ENCODE results near the gene GPR39. TPM values are rescaled to one million over a fixed set of nuclear protein-coding genes. Genes with fewer than 3 reads are reported as not detected.

The GPR39 gene
- total RNA-seq, 1 donor from 2014 or later = 1.3 TPM

DNA sequence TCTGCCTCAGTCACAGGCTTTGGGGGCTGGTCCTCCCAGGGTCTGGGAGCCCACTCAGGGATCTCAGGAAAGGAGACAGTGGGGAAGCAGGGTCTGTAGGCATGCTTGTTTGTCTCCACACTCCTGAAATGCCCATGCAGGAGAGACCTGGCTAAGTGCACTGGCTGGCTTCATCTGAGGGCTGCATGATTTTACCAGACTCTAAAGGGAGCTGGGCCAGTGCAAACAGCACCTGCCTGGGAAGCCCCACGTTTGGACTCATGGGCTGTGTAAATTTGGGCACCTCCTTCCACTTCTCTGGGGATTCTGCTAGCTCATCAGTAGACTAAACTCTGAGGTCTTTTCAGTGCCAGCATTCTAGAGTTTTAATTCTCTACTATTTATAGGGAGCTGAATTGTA is 219.7 kb downstream of the GPR39 start:
- no peak for DNase-seq (ENCODE audit: low spot score)

- DNase-seq (ENCODE audit: low spot score) = no peak
These were observed 221.9 kb downstream of the GPR39 start for GRCh38 chr2:132638313-132639040.

DNA sequence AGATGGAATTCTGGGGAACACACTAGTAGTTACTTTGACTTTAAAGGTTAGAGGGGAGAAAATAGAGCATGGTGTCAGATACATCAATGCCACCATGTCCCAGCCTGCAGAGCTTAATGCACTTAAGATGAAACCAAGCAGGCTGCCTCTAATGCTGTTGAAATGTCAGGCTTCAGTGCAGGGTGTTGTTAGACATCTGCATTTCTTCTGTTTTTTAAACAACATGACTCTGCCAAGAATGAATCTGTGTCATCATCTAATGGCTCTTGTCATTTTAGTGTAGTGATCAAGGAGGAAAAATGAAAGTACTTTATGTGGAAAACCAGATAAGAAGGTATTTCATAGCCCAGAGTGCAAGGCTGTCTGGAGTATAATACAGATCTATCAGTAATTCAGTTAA is 223.5 kb downstream of the GPR39 start:
- no peak for DNase-seq (ENCODE audit: low spot score)

GRCh38 chr2:132641819-132642218 is 225.2 kb downstream of the GPR39 start:
- no peak for DNase-seq (ENCODE audit: low spot score)

GRCh38 chr2:132642415-132642814 is 225.8 kb downstream of the GPR39 start:
- no peak for DNase-seq (ENCODE audit: low spot score)

- no peak for DNase-seq (ENCODE audit: low spot score)
These were observed 228.6 kb downstream of the GPR39 start for GRCh38 chr2:132645176-132645575.

DNA sequence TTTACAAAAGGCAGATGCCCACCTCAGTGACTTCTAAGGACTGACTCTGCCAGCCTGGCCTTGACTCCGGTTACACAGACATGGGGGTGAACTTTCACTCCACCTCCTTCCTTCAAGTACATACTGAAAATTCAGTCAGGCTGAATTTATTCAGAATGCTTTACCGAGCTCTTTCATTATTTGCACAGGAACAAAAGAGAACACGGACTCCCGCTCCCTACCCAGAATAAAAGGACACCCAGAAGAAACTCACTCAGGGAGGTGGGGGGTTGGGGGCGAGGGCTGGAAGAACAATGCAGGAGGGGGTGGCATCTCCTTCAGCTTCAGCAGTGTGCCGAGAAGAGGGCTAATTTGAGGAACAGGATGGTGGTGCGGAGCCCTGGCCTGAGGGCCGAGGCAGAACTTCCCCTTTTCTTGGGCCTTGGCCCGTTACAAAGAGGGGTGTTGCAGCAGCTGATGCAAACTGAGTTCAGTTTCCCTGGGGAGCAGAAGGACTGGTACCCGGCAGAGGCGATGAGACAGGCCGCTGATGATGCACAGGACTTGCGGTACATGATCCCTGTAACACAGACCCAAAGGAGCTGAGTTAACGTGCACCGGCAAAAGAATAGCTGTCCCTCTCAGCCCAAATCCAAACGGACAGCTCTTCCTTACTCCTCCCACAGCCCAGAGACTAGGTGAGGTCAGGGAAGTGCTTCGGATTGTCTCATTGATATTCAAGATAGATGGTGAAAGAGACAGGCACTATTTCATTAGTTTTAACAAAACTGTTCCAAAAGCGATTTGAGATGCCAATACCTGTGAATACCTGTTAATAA is 229.3 kb downstream of the GPR39 start:
- DNase-seq (ENCODE audit: low spot score) = no peak

- DNase-seq (ENCODE audit: low spot score) = no peak
These were observed 230.0 kb downstream of the GPR39 start for GRCh38 chr2:132646540-132647108.

- DNase-seq (ENCODE audit: low spot score) = no peak
These were observed 234.8 kb downstream of the GPR39 start for GRCh38 chr2:132651115-132652045.

DNA sequence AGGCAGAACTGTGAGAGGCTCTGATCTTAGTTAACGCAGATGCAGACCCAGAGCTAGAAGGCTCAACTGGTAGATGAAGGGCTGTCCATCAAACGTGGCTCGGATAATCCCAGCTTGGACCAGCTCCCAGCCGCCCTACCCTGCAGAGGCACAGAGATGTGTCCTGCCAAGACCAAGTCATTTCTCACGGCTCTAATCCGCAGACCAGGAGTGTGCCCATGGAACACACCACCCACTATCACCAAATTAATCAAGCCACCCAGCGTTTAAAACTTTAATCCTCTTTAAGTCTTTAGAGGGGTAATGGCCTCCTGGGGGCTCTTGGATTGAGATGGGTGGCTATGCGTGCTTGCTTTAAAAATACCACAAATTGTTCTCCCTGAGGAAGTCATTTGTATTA is 235.9 kb downstream of the GPR39 start:
- no peak for DNase-seq (ENCODE audit: low spot score)

GRCh38 chr2:132654335-132654734 is 237.7 kb downstream of the GPR39 start:
- DNase-seq (ENCODE audit: low spot score) = no peak

GRCh38 chr2:132654968-132655367 is 238.4 kb downstream of the GPR39 start:
- no peak for DNase-seq (ENCODE audit: low spot score)

DNA sequence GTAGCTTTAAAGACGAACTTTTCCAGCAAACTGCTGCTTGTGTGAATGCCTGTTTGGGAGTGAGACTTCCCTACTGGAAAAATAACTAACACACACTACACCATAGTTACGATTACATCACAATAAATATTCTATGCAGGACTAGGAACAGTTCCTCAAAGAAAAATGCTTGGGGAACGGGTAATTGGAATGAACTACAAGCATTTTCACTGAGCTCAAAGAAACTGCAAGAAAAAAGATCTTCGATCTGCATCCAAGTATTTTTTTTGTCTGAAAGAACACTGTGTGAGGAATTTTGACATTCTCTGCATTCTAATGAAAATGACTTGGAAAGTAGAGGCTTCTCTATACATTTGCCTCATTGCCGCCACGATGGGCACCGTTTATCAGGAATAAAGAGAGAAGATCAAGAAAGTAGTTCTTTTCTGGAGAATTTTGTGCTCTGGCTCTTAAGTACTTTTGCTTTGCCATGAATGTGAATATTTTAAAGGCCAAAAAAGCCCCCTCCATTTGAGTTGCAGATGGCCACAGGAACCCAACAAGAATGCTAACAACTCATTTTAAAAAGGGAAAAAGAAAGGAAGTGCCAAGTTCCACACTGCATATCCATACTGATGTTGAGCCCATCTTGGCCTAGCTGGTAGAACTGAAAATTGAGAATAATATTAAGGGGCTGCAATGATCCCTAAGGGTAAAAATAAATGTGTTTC is 239.8 kb downstream of the GPR39 start:
- no peak for DNase-seq (ENCODE audit: low spot score)

DNA sequence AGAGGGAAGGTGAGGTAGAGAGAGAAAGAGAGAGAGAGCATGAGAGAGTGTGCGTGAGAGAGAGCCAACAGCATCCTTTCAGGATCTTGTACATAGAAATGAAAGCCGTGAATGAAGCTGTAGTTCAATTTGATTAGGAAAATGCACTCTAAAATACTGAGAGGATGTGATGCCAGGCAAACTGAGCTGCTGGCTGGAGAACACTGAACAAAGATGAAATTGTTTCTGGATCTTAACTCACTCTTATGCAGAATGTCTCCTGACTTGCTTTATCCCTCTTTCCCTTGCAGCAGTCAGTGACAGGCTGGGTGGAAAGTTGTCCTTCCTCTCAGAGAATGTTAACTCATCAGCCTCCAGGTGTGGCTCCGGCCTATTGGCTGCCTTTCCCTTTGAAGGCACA is 242.7 kb downstream of the GPR39 start:
- no peak for DNase-seq (ENCODE audit: low spot score)

GRCh38 chr2:132662732-132663131 is 246.1 kb downstream of the GPR39 start:
- no peak for DNase-seq (ENCODE audit: low spot score)

DNA sequence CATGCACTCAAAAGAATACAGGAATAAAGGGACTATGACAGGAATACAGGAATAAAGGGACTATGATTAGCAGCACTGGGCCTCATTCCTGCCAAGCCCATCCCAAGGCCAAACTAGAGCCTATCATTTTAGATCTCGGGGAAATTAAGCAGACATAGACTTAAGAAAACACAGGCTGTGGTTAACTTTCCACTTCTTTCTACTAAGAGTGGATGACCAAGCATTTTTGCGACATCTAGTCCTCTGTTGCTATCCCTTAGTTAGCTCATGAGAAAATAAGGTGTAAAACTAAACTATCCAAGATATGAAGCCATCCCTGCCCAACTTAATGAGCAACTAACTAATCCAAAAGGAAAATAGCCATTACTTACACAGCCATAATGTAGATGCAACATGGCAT is 247.5 kb downstream of the GPR39 start:
- no peak for DNase-seq (ENCODE audit: low spot score)

- no peak for DNase-seq (ENCODE audit: low spot score)
These were observed 249.0 kb downstream of the GPR39 start for GRCh38 chr2:132665401-132666140.

GRCh38 chr2:132667706-132668105 is 251.1 kb downstream of the GPR39 start:
- DNase-seq (ENCODE audit: low spot score) = no peak

GRCh38 chr2:132668189-132668823 is 251.7 kb downstream of the GPR39 start:
- DNase-seq (ENCODE audit: low spot score) = no peak

Data from mesenteric fat pad (tissue), 1 donor.